NK-92 treated with Interleukin-12 subunit alpha and Interleukin-12 subunit beta, amount 100 ng/mL, for 24 hours (cell line): ENCODE measurements around the gene ABCA4.

Experiments used
- DNase-seq: peaks from one replicate; lab custom pipeline; 2025; lab: John Stamatoyannopoulos, UW

ABCA4 gene

DNA sequence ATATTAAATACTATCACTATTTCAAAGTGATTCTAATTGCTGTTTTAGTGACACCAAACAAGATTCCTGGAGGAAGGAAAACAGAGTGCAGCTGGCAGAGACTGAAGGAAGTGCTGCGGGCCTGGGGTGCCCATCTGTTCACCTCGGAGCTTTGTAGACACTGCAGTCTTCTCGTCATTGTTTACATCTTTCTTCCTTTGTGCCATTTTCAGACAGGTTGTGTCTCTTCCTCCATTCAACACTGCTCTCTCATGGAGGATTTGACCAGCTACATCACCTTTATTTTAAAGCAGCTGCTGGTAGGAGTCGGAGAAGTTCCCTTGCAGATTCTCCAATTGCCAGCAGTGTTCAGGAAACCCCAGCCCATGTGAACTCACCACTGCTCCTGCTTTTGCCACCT, 37.3 kb downstream of the ABCA4 start:
- no peak for DNase-seq

DNA sequence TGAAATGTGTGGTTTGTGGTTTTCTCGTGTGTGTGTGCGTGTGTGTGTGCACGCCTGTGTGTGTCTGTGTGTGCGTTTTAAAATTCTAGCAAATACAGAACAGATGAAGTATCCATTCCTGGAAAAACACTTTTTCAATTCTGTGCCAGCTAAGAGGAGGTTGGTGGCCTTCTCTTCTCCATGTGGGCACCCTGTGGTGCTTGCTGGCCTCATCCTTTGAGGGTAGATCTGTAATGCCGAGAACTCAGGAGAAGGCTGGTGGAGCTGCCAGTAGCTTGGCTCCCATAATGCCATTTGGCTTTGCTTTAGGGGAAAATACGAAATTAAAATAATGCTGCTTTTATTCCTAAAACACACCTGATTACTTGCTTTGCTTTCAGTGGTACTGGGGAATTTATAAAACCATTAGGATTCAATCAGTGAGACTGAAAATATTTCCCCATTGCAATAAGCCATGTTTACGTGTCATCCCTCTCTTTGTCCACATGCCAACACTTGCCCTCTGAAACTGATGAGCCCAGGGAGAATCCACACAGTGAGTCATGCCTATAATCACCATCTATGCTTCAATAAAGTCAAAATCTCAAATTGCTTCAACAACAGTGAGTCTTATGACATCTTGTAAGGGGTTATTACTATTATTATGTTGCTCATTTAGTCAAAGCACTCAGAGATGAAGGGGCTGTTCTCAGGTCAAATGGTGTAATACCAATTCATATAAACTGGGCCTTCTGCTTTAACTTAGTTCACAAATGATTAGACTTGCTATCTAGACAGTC, 39.2 kb downstream of the ABCA4 start:
- DNase-seq = no peak

DNA sequence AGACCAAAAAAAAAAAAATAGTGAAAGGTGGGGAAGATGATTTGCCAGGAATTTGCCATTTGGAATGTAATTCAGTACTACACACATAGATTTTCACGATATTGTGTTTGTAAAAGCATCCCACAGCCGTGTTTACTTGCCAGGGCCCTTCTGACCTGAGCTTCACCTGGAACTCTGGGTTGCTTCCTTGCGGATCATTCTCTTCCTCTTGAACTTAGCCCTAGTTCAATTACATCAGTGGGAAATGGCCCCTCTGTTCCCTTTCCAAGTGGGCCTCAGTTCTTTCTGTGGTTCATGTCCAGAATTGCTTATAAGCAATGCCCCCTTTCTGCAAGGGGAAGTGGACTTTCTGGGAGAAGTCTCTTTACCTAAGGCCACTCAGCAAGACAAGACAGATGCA, 41.0 kb downstream of the ABCA4 start:
- no peak for DNase-seq

DNA sequence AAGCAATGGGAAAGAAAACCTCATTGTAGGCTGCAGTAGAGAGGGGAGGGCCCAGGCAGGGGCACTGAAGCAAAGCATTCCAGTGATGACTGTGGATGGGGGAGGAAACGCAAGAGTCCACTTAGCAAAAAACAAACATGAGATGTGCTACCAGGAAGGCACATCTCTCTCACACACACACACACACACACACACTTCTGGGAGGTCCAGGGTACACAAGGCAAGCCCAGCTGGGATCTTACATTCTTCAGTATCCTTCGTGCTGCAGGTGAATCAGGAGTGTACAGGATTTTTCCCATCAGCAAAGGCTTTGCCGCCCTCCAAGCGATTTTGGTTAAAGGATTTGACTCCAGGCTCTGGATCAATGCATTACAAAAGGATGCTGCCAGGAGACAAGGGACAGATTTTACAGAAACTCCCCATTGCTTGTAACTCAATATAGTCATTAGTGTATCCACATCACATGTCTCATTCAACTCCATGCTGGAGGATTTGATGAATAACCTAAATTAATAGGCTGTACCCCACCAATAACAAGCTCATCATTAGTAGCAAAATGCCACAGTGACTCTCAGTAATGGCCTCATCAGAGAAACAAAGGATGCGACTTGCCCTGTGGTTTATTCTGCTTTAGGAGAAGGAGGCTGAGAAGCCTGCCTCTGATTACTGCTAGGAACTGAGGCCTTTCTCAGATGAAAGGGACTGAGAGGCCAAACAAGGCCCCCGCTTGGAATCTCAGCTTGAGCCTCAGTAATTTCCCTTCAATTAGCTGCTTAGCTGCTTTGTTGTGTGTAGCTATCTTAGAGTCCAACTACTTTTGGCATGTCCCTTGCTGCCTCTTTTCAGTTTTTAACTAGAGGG, 41.6 kb downstream of the ABCA4 start:
- no peak for DNase-seq

DNA sequence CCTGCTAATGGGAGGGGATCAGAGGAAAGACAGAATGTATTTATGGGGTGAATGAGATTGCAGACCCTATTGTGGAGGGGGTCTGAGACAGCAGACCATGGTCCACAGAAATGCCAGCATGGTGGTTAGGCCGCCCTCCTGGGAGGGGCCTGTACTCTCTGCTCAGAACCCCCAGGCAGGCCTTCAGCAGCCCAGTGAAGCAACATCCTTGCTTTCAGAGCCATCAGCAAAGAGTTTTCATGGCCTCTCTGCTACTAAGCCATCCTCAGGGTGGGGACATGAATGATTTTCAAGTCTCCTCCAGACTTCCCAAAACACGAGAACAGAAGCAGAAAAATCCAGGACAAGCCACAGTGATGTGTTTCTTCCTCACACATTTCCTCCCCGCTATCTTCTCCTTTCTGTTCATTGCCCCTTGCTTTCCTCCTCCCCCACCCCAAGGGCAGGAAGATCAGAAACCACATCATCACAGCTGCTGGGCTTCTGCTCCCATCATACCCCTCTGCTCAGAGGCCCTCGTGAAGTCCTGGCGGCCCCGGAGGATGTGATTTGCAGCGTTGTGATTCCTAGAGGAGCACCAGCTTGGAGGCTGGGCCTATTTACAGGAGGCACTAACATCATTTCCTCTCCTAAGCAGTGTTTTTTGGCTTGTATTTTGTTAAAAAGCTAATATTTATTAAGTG, 48.0 kb downstream of the ABCA4 start:
- no peak for DNase-seq

DNA sequence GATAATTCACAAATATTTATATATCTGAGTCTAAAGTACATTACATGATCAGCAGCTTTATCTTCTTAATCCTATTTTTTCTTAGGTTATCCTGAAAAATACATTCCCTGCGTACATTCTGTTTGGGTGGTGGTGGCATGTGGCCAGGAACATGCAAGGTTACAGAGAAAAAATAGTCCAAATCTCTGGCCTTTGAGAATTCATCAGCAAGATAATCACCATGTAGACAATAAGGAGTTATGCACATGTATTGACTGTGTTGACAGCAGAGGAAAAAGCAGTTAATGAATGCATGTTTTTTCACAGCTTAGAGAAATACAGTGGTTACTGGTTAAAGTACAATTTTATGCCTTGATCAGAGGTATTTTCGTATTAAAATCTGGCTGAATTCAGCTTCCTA, 49.0 kb downstream of the ABCA4 start:
- DNase-seq = no peak

DNA sequence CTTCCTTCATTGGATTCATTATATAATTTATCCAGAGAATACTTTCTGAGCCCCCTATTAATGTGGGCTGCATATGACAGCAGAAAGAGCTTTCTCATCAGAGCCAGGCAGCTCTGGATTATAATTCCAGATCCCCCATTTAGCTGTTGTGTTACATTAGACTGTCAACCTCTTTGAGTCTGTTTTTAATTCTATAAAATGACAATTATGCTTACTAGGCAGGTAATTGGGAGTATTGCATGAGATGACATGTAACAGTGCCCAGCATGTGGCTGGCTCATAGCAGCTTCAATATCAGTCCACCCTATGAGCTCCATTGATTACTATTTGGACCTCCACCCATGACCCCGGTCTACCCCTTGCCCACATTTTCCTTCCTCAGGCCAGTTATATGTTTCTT, 49.6 kb downstream of the ABCA4 start:
- no peak for DNase-seq

DNA sequence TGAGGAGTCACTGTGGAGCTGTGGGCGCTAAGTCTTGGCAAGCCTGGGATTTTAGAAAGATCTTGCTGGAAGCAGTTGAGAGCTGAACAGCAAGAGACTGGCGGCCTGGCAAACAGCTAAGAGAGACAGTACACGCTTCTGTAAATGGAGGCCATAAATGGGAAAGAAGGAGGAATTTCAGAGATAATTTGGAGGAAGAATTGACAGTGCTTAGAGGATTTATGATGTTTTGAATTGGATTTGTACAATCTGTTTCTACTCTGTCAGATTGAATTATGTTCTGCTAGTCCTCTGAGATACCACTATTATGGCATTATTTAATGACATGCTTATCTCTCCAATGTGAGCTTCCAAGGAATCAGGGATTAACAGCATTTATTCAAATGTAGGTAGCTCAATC, 50.1 kb downstream of the ABCA4 start:
- DNase-seq = no peak

DNA sequence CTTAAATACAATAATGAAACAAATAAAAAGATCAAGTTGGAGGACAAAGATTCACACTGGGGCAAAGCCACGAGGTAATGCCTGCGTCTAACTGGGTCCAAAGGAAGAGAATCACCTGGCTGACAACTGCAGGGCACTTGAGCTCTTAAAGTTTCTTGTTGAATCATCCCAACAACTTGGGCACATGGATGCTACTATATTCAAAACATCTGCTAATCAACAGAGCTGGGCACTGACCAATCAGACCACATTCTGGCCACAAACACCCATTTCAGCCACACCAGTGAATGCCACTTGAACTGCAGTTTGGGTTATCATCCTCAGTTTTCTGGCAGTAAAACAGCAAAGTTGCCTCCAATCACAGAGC, 51.0 kb downstream of the ABCA4 start:
- no peak for DNase-seq

DNA sequence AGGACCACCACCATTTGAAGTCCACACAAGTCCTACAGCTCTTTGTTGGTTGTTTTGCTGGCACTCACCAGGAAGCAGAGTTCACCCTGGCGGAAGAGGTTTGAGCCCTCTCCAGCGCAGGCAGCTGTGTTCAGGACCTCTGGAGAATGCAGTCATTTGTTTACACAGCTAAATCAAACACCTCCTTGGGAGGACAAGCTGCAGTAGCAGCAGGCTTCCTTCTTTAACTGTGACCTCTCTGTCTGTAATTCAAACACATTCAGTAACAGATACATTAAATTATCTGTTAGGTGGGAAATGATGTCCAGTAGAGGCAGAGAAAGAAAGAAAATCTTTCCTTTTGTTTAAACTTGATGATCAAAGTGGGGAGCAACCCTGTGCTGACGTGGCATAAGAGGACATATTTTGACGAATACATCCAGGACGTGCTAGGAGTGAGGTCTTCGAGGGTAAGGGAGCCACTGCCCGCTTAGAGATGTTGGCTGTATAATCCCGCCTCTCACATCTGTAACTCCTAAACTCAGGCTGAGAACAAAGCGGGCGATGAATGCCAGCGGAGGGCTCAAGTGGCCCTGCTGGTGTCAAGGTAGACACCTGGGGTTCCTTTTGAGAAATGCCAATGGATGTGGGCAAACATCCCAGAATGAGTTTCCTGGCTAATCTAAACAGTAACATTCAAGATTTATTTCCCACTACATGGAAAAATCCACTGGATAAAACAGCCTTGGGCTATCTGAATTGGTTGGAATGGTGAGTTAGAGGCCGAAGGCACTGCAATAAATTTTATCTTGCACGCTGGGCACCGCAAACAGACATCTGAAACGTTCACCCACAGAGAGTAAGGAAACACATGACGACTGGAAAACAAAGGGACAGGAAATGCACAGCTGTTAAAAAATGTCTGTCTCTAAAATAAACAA, 51.7 kb downstream of the ABCA4 start:
- DNase-seq = no peak

DNA sequence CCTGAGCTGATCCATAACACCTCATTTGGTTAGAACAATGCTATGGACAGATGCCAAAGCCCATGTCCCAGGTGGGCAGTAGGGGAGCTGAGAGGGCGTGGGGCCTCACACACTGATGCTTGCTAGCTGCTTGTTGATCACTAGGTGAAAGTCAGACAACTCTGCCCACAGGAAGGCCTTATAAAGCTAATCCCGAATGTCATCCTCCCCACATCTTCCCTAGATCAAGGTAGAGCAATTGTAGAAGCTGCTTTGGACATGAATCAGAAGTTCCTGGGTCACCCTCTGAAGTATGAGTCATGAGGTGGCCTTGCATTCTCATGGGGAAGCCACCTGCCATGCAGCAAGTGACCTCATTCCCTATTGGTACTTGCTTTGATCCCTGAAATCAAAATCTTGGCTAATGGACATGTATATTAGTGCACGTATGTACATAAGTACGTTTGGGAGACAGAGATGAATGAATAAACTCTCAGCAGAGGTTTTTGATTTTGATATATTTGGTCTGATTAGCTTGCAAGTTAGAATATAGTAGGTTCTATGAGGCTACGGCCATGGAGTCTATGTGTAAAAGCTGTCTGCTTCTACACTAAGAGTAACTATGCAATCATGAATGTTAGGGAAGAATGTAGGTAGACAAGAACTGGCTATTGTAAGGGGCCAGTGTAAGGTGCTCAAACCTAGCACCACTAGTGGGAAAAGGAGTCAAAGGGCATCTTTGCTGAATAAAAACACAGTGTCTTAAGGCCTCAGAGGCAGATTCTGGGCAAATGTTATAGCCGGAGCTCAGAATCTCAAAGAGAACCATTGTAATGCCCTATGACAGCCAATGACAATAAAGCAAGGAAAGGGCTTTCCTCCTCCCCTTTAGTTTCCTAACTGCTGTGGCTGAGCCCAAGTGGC, 52.6 kb downstream of the ABCA4 start:
- no peak for DNase-seq

DNA sequence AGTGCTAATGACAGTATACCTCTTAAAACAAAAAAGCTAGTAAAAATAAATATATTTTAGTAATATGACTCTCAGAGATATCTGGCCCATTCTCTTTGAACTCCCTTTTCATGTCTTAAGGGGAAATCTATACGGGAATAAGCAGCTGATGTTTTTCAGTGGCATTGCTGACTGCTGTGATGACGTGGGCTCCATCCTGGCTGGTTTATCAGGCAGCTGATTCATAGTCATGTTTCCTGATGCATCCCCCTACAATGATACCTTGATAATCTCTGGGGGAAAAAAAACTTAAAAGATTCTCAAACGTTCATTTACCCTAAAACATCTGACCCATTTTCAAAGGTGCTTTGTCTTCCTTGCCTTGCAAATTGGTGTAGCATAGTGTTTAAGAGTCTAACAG, 53.8 kb downstream of the ABCA4 start:
- no peak for DNase-seq

DNA sequence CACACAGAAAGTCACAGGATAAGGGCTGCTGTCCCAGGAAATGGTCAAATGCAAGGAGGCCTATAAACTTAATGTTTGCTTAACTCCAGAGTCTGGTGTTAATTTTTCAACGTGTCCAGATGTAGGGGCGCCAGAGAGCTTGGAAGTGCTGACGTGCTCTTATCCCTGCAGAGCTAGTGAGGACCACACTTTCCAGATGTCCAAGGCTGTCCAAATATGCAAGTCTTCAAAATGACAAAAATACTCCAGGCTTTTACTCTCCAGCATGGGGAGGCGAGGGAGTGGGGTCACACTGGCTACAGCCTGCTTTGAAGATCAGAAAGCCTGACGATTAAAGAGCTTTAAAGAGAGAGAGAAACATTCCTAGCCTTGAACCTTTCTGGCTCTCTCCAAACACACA, 57.6 kb downstream of the ABCA4 start:
- DNase-seq = no peak

DNA sequence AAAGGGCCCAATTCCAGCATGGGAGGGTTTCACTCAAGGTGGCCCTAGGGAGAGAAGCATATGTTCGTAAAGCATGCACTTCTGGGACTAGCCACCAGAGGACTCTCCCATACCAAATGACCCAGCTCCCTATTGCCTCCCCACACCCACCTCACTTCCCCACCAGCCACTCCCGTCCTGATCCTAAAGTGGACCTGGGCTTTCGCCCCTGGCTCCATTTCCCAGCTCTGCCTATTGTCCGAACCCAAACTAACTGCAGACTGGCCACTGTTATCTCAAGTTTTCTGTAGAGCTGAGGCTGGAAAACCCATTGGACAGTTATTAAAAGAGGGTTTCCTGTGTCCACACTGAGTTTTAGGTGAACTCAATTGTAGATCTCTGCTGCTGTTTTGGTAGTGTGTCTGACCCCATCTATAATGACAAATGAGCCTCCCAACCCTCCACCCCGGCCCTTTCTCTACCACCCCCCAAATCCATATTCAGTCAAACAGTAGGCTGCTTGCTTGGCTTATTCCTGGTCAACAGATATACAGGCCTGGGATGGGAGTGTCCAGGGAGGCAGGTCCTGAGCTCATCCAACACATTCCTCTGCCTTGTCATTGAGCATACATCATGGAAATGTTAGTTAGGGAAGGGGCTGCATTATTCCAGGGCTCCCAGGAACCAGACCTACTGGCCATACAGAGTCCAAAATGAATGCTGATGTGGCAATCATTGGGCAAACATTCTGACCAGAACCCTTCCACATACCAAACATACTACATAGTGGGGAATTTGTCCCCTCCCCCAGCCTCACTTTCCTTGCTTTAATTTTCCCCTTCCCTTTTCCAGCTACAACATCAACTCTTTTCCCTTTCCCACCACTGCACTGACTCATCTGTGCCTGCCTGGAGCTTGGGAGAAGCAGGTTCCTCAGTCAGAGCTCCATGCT, 59.2 kb downstream of the ABCA4 start:
- DNase-seq = no peak

DNA sequence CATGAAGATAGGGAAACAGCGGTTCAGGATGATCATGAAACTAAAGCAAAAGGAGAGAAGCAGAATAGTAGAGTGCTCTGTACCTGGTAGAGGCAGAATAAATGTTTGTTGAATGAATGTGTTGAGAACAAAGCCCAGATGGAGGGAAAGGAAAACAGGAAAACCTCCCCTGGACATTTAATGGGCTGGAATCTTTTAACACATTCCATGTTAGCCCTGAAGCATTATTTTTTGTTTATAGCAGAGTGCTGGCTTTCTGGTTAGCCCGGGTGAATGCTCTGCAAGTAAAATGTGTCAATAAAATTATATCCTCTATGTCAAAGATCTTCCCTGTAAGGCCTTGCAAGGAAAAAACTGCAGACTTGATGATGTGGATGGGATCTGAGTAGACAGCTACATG, 60.2 kb downstream of the ABCA4 start:
- DNase-seq = no peak

DNA sequence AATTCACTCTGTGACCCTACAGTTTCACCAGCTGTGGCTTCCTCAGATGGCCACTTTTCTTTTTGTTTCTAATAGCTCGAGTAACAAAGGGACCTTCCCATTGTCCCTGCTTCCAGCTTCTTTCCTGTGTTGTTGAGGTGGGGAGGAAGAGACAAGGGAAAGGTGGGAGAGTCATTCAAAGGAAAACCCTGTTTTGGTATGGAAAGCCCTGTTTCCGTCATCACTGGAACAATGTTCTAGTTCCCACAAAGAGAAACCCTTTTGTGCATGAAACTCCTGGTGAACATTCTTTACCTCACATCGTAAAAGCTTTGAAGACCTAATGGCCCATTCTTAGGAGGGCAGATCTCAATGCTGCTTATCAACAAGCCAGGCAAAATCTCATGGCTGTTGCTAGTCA, 62.2 kb downstream of the ABCA4 start:
- DNase-seq = no peak

DNA sequence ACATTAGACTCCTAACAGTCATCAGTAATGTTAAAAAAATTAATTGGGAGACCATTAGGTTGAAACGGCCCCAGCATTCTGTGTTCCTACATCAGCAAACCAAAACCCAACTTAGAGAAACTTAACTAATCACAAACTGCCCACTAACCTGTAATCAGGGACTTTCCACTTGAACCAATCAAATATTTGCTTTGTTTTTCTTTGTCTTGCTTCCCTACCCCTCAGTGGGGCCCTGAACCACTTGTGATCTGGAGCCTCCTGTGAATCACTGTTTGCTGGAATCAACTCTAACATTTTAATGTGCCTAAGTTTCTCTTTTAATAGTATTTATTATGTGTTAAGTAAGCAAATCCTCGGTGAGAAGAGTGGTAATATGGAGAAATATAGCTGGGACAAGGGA, 64.0 kb downstream of the ABCA4 start:
- no peak for DNase-seq

DNA sequence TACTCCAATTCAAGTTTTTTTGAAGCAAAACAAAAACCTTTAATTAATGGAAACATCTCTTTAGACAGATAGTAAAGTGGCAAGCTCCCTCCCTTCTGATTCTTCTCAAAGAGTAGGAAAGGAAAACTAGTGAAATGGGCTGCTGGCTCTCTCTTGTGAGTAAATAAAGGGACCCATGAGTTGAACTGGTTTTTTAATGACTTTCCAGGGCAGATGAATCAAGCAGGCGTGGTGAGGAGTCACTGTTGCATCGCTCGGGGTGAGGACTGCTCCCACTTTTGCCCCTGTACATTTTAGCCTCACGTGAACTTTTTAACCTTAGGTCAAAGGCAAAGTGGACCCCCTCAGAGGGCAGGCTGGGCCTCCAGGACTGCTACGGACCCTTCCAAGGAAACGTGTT, 64.8 kb downstream of the ABCA4 start:
- no peak for DNase-seq

DNA sequence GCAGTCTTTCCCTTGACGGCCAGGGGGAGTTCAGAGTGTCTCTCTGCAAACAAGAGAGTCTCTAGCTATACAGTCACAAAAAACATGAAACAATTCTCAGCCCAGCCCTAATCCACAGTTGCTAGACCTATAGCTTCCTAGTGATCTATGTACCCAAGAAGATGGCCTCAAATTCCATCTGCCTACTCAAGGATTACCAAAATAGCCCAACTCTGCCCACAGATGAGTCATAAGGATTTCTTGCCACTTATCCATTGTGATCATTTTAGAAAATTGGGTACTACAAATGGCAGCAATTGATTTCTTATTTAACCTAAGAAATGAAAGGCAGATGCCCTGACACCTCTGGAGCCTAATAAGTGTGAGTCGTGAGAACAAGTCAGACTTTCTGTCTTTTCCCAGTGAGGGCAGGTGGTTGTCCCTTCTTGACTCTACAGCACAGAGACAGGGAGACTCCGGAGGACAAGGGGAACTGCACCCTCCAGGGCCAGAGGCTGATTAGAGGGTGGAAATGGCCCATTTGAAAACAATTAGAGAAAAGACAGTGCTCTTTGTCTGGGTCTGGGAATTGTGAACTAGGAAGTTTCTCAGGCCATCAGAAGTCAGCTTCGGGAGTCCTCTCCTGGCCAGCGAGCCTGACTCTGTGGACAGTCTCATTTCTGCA, 65.4 kb downstream of the ABCA4 start:
- no peak for DNase-seq
